Mesothelial cell of epicardium (in vitro differentiated cells): ENCODE data around the gene TMEM167A. TPM values are rescaled to one million over a fixed set of nuclear protein-coding genes. Genes with fewer than 3 reads are reported as not detected.
"Not testable (repeated sequence)": the region's sequence is repeated elsewhere in the genome, so short reads cannot be mapped to it uniquely, and the experiment has no call there.

Experiments
- DNase-seq, 2 experiments: peaks; one replicate each; pipeline ENCODE4 v3.0.0; 2021; ENCODE audit warnings: low spot score in 2 of 2; ENCODE audit not compliant: unreplicated experiment in 2 of 2
- H3K27ac Mint-ChIP-seq: 2 replicates; pipeline ENCODE4 v1.8.0; 2021; ENCODE audit warnings: mixed read lengths
- H3K27me3 Mint-ChIP-seq: 2 replicates; pipeline ENCODE4 v1.8.0; 2021; ENCODE audit warnings: low read depth, mixed read lengths
- H3K36me3 Mint-ChIP-seq: 2 replicates; pipeline ENCODE4 v1.8.0; 2021; ENCODE audit warnings: mixed read lengths
- H3K4me1 Mint-ChIP-seq: 2 replicates; pipeline ENCODE4 v1.8.0; 2021; ENCODE audit warnings: mixed read lengths
- H3K4me3 Mint-ChIP-seq: 2 replicates; pipeline ENCODE4 v1.8.0; 2021; ENCODE audit warnings: mild to moderate bottlenecking, moderate library complexity, mixed read lengths
- H3K9me3 Mint-ChIP-seq: 2 replicates; pipeline ENCODE4 v1.8.0; 2021; ENCODE audit warnings: mixed read lengths
- CTCF ChIP-seq: fragments of 200-600 bp; sonication (generic); IDR thresholded peaks from one replicate; pipeline ENCODE4 v1.5.0; 2021; ENCODE audit warnings: antibody characterized with exemption; ENCODE audit not compliant: unreplicated experiment
- total RNA-seq: library from RNA; stranded (reverse); gene quantifications from 3 replicates; pipeline ENCODE4 v1.2.1, GENCODE V29; 2021

The TMEM167A gene
- total RNA-seq, 1 donor from 2014 or later, result 101 TPM

GRCh38 chr5:83072966-83073365 is 4.2 kb downstream of the TMEM167A start:
- Mint-ChIP-seq H3K4me1 (peaks cover 57% of the 10 kb centered on the region), H3K27me3 (no peaks in the 10 kb centered on the region), H3K27ac (no peak overlapping the region), H3K4me3 (no peak overlapping the region), H3K9me3 (no peaks in the 10 kb centered on the region), H3K36me3 (peaks cover 18% of the 10 kb centered on the region)
- no peak for DNase-seq
- TF ChIP-seq CTCF, result no peak

DNA sequence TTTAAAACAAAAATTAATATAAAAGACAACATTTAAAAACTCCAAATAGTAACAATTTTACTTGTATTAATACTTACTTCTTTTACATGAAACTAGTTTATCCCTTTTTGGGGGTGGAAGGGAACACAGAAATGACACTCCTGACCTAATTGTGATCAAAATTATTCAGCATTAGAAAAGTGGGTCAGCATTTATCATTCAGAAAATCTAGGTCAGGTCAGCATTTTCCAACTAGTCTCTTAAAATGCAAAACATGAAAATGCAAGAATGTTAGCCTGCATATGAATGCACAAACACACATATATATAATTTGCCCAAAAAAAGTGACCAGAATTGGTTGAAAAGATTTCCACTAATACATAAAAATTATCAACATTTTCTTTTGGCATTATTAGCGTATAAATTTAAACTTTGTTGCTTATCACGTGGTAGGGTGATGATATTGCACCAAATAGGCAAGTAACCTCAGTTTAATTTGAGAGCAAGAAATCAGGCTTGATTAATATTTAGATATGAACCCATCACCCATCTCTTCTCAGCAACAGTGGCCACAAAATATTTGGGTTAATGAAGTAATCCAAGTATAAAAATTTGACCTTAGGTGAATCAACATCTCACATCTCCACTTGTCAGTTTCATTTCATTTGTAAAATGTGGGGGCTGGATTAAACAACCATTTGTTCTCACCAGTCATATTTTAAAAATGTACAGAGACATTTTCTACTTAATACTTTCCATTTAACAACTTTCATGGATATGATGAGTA is 5.7 kb downstream of the TMEM167A start:
- Mint-ChIP-seq H3K27ac (peak overlapping the region; percentile 44), H3K36me3 (peaks cover 18% of the 10 kb centered on the region), H3K4me1 (peaks cover 59% of the 10 kb centered on the region), H3K27me3 (no peaks in the 10 kb centered on the region), H3K4me3 (no peak overlapping the region), H3K9me3 (no peaks in the 10 kb centered on the region)
- TF ChIP-seq CTCF, result no peak
- DNase-seq, result no peak

- Mint-ChIP-seq H3K36me3 (peaks cover 13% of the 10 kb centered on the region), H3K9me3 (peaks cover 2% of the 10 kb centered on the region), H3K27ac (peak overlapping the region; percentile 64), H3K4me3 (no peak overlapping the region), H3K4me1 (peaks cover 49% of the 10 kb centered on the region), H3K27me3 (no peaks in the 10 kb centered on the region)
- TF ChIP-seq CTCF, result no peak
- DNase-seq, result no peak
These were observed 7.9 kb downstream of the TMEM167A start for GRCh38 chr5:83069096-83069799.

GRCh38 chr5:83067377-83067776 is 9.8 kb downstream of the TMEM167A start:
- H3K4me3 Mint-ChIP-seq, H3K36me3 Mint-ChIP-seq, DNase-seq, H3K27me3 Mint-ChIP-seq, H3K27ac Mint-ChIP-seq, H3K9me3 Mint-ChIP-seq: not testable (repeated sequence)
- peaks cover 34% of the 10 kb centered on the region for H3K4me1 Mint-ChIP-seq

DNA sequence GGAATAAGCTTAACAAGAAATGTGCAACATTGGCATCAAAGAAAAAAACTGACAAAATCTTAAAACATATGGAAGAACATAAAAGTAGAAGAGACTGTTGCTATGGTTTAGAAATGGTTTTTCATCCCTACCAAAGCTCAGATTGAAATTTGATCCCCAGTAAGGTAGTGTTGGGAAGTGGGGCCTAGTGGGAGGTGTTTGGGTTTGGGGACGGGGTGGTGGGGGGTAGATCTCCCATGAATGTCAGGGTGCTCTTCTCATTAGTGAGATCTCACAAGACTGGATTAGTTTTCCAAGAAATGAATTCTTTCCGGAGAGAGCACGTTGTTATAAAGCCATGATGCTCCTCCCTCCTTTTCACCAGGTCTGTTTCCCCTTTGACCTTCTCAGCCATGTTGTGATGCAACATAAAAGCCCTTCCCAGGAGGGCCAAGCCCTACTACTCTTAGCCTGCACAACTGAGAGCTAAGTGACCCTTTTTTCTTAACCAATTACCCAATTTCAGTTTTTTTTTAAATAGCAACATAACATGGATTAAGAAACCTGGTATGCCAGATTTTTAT is 10.6 kb downstream of the TMEM167A start:
- DNase-seq, result no peak
- no peaks in the 10 kb centered on the region for H3K27me3 Mint-ChIP-seq
- no peak for TF ChIP-seq CTCF
- H3K4me3 Mint-ChIP-seq, result no peak overlapping the region
- peaks cover 6% of the 10 kb centered on the region for H3K36me3 Mint-ChIP-seq
- H3K9me3 Mint-ChIP-seq, result peaks cover 3% of the 10 kb centered on the region
- peak overlapping the region; percentile 12 for H3K27ac Mint-ChIP-seq
- peaks cover 28% of the 10 kb centered on the region for H3K4me1 Mint-ChIP-seq

GRCh38 chr5:83059341-83059740 is 17.9 kb downstream of the TMEM167A start:
- peaks cover 33% of the 10 kb centered on the region for H3K36me3 Mint-ChIP-seq

More at GRCh38 chr5:83059341-83059740, 17.9 kb downstream of the TMEM167A start:
- no peak for TF ChIP-seq CTCF
- DNase-seq, result no peak
- no peaks in the 10 kb centered on the region for H3K27me3 Mint-ChIP-seq
- peak overlapping the region; percentile 62 for H3K27ac Mint-ChIP-seq
- peaks cover 27% of the 10 kb centered on the region for H3K4me1 Mint-ChIP-seq
- peaks cover 2% of the 10 kb centered on the region for H3K9me3 Mint-ChIP-seq
- no peak overlapping the region for H3K4me3 Mint-ChIP-seq
